Limb (tissue), 2 donors: ENCODE data around the gene TTPAL.

Experiments used
- DNase-seq, 2 donors: peaks; one replicate each; pipeline ENCODE4 v3.0.0-alpha.2; 2016; ENCODE audit errors: extremely low spot score in 2 of 2

The TTPAL gene

GRCh38 chr20:44439318-44439717 lies 36.4 kb upstream of the TTPAL start:
- DNase-seq: no peak

- DNase-seq: no peak
Measured at GRCh38 chr20:44442298-44443070, 33.2 kb upstream of the TTPAL start.

GRCh38 chr20:44445742-44446710 lies 29.6 kb upstream of the TTPAL start:
- DNase-seq: no peak

DNA sequence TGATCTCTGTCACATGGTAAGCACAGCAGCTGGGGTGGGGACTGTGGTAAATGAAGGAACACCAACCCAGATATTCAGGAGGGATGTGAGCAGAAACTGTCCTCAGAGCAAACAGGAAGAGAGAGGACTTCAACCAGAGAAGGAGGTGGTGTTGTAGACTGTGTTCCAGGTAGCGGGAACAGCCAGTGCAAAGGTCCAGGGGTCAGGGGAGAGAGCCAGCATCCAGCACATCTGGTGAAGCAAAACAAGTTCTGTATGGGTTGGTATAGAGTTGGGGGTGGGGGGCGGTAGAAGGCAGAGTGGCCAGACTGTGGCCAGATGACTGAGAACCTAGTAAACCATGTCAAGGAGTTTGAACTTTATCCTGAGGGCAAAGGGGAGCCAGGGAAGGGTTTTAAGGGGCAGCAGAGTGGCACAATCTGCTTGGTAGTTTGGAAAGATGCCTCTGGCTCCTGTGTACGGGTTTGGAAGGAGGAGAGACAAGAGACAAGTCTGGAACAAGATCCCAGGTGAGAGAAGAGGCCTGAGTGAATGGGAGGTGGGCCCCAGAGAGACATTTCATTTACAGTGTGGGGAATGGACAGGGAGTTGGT lies 27.8 kb upstream of the TTPAL start:
- DNase-seq: no peak

DNA sequence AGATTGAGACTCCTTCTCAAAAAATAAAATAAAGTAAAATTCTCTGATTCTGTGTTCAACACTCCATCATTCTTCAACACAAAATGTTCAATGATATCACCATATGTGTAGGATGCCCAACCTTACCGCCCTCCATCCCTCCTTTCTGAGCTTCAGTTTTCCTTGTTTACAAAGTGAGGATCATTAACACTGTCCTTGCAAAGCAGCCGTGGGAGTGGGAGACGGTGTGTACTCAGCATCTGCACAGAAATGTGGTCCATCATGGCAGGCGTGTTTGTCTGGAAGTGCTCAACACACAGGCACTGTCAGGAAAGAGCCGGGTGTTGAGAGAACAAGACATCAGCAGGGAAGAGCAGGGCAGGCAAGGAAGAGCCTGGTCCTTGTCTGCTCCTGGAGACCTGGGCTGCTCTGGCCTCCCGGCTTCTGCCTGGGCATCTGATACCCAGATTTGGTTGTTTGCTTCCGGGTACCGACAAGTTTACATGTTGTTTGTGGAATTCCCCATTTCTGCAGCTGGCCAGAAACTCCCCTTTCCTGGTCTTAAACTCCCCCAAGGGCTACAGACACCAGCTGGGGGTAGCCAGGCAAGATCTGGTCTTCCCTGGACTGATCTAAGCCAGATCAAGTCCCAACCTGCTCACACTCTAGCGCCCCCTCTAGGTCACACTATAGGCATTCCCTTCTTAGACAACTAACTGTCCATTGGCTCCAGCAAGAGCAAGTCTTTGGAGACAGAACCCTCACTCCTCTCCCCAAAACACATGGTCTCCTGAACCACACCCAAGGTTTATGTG lies 26.7 kb upstream of the TTPAL start:
- DNase-seq: no peak

DNA sequence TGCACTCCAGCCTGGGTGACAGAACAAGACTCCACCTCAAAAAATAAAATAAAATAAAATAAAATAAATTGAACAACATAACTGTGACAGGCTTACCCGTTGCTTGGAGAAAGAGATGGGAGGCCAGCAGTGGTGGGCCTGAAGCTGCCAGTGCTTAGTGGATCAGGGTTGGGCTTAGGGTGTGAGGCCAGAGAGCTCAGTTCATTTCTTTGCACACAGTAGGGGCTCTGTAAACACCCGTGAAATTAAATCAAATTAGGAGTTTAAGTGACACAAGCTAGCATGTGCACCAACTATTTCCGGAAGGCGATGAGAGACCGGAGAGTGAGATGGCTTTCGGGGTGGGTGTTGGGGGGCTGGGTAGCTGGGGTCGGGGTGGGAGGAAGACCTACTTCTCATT lies 25.8 kb upstream of the TTPAL start:
- DNase-seq: no peak

DNA sequence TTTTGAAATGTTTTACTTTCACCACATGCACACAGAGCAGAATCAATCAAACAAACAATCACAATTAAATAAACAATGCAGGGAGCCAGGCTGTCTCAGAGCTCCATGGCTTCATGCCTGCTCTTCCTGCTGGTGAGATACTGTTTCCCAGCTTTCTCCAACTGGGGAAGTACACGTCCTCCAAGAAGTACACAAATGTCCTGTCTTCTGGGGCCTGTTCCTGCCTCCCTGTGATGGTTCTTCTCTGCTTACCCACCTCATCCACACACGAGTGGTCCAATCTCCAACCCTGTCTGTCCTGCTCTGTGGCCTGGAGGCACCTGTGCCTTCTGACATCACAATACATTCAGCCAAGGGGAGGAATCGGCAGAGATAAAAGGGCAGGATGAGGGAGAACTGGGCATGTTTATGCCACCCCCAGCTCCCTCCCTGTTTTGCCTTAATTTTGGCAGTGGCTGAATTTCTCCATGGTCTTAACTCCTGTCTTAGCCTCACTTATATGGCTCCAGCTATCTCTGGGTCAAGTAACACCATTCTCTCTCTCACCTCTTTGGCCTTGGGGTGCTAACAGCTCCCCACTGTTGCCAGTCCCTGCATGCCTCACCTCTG lies 25.3 kb upstream of the TTPAL start:
- no peak for DNase-seq

DNA sequence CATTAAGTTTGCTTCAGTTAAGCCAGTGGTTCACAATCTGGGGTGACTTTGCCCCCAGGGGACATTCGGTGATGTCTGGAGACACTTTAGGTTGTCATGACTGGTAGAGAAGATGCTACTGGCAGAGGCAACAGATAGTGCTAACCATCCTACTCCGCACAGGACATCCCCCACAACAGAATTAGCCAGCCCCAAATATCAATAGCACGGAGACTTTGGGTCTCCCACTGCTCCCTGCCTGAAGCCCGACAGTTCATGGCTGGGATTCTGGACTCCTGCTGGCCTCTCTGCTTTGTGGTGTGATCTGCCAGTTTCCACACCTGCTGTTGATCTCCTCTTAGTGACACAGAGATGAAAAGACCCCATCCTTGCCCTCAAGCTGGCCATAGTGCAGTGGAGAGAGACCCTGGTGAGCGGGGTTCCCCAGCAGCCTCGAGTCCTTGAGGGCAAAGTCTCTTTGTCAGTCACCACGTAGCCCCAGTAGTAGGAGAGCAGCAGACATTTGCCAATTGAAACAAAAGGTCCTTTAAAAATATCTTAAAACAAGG lies 24.7 kb upstream of the TTPAL start:
- no peak for DNase-seq

DNA sequence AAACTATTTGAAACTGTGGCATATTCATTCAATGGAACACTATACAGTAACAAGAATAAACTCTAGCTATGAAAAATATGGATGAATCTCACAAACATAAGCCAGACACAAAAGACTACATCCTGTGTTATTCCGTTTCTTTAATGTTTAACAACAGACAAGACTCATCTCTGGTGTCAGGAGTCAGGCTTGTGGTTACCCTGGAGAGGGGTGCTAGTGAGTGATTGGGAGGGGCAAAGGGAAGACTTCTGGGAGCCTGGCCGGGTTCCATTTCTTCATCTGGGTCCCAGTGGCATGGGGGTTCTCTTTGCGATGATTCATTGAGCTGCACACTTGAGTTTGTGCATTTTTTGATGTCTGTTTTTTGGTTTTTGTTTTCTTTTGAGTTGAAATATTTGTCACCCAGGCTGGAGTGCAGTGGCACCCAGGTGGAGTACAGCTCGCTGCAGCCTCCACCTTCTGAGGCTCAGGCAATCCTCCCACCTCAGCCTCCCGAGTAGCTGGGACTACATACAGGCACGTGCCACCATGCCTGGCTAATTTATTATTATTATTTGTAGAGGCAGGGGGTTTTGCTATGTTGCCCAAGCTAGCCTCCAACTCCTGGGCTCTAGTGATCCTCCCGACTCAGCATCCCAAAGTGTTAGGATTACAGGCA lies 21.2 kb upstream of the TTPAL start:
- no peak for DNase-seq

GRCh38 chr20:44455126-44455525 lies 20.5 kb upstream of the TTPAL start:
- DNase-seq: no peak

GRCh38 chr20:44456611-44457010 lies 19.1 kb upstream of the TTPAL start:
- no peak for DNase-seq

- DNase-seq: no peak
Measured at GRCh38 chr20:44457016-44457415, 18.7 kb upstream of the TTPAL start.

GRCh38 chr20:44459271-44459670 lies 16.4 kb upstream of the TTPAL start:
- DNase-seq: no peak

GRCh38 chr20:44460795-44461141 lies 14.9 kb upstream of the TTPAL start:
- no peak for DNase-seq

DNA sequence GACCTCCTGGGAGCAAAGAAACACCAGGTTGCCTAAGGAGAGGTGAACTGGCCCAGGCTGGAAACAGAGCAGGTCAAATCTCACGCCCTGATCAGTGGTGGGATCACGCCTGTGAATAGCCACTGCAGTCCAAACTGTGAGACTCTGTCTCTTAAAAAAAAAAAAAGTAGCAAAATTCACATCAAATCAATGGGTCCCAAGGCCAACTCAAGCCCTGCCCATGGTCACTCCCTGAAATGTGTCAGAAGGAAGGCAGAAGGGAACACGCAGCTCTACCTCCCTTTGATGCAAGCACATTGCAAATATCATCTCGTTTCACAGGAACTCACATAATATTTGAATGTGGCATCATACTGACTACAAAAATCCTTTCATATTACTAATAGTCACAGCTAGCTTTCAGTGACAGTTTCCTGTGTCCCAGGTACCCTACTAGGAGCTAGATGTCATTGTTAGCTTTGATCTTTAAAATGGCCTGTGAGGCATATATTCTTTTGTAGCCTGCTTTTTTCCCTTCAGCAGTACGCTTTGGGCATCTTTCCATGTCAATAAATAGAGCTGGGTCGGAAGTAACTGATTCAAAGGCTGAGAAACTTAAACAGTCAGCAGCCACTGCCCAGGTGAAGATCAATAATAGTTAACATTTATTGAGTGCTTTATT lies 14.4 kb upstream of the TTPAL start:
- no peak for DNase-seq

GRCh38 chr20:44461803-44462174 lies 13.9 kb upstream of the TTPAL start:
- DNase-seq: no peak

DNA sequence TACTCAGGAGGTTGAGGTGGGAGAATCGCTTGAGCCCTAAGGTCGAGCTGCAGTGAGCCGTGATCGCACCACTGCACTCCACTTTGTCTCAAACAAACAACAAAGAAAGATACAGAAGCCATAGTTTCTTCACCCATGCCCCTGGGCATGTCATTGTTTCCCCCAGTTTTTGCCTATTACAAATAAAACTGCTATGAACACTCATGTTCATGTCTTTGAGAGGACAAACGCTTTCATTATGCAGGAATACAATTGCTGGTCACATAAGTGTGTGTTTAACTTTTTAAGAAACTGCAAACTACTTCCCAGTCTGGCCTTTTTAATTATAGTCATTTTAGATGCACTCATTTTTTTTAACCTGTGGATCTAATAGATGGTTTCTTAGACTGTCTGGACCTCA lies 12.2 kb upstream of the TTPAL start:
- no peak for DNase-seq

- no peak for DNase-seq
Measured at GRCh38 chr20:44464514-44464913, 11.2 kb upstream of the TTPAL start.

DNA sequence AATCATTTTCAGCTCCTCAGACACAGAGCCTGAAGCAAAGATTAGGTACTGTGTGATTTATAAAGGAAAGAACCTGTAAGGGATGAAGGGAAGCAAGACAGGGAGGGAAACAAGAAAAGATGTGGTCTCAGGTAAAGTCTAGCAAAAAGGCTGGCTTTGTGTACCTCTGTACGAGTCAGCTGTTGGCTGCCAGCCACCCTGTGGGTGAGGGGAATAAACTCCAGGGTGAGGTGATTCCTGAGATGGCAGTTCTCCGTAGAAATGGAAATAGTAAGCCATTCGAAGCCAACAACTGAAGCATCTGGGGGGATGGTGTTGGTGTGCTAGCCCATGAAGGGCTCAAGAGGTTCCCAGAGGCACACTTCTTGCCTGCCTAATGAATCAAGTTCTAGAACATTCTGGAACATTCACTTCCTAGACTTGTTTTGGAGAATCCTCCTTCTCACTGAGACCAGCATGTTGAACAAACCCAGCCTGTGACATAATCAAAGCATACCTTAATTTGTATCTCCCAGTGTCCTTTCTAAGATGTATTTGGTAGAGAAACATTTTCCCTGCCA lies 10.6 kb upstream of the TTPAL start:
- DNase-seq: no peak
